GM21447 (cell line): ENCODE results near the gene GNA12.
"Not testable (repeated sequence)": the region's sequence is repeated elsewhere in the genome, so short reads cannot be mapped to it uniquely, and the experiment has no call there.

Source experiments
- ATAC-seq: cut with Tn5 transposase; IDR thresholded peaks from one replicate; pipeline ENCODE4 v1.9.1; 2021; ENCODE audit not compliant: unreplicated experiment

The GNA12 gene

GRCh38 chr7:2864999-2865670 is 21.0 kb upstream of the GNA12 start:
- ATAC-seq: no peak

DNA sequence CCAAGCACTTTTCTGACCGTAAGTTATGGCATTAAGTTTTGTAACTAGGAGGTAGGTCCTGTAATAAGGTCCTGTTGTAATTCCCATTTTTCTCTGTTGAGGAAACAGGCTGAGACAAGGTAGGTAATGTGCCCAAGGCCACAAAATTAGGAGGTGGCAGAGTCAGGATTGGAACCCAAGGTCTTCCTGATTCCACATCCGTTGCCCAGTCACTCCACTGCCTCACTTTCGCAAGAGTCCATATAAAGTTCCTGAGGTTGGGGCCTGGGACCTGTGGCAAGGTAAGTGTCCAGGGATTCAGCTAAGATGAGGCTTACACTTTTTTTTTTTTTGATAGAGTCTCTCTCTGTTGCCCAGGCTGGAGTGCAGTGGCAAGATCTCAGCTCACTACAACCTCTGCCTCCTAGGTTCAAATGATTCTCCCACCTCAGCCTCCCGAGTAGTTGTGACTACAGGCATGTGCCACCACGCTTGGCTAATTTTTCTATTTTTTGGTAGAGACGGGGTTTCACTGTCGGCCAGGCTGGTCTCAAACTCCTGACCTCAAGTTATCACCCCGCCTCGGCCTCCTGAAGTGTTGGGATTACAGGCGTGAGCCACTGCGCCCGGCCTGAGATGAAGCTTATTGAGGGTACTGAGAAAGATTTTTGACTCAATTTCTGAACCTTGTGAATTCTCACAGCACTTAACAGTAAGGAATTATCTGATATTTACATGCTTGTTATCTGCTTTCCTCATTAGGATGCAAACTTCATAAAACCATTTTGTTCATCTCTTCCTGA is 20.3 kb upstream of the GNA12 start:
- no peak for ATAC-seq

- ATAC-seq: peak; percentile 97
Measured at GRCh38 chr7:2863461-2864066, 19.5 kb upstream of the GNA12 start.

DNA sequence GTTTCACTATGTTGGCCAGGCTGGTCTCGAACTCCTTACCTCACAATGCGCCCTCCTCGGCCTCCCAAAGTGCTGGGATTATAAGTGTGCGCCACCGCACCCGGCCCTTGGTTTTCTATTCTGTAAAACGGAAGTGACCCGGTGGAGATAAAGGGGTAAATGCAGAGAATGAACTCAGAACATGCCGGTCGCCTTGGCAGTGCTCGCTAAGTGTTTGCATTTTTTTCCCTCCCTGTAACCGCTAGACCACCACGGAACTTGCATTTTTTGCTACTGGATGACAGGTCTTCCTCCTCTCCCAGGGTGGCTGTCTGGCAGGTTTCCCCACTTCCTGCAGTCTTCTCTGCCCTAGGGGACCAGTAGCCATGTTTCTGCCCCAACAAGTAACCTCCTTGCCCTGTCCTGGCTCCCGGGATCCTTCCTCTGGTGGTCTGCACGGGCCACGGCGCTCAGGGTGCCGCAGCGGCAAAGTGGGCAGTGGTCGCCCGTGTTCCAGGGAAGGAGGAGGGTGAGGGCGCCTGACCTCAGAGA is 18.8 kb upstream of the GNA12 start:
- ATAC-seq: no peak

DNA sequence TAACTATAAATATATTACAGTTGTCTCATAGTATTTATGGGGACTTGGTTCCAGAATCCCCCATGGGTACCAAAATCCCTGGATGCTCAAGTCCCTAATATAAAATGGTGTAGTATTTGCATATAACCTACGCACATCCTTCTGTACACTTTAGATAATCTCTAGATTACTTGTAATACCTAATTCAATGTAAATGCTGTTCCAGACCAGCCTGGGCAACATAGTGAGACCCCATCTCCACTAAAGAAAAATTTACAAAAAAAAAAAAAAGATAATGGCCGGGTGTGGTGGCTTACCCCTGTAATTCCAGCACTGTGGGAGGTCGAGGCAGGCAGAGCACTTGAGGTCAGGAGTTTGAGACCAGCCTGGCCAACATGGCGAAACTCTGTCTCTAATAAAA is 17.4 kb upstream of the GNA12 start:
- ATAC-seq: no peak

GRCh38 chr7:2860627-2861133 is 16.6 kb upstream of the GNA12 start:
- ATAC-seq: no peak

DNA sequence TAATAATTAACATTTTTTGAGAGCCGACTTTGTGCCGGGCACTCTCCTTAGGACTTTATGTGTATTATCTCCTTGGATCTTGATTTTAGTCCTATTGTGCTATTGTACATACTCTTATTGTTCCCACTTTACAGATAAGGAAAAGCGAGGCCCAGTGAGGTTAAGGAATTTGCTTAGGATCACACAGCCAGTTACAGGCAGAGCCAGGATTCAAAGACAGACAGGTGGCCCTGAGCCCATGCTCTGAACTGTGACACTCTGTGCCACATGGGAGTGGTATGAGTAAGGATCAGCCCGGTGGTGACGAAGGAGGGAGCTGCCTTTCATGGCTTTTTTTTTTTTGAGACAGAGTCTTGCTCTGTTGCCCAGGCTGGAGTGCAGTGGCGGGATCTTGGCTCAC is 15.8 kb upstream of the GNA12 start:
- no peak for ATAC-seq

DNA sequence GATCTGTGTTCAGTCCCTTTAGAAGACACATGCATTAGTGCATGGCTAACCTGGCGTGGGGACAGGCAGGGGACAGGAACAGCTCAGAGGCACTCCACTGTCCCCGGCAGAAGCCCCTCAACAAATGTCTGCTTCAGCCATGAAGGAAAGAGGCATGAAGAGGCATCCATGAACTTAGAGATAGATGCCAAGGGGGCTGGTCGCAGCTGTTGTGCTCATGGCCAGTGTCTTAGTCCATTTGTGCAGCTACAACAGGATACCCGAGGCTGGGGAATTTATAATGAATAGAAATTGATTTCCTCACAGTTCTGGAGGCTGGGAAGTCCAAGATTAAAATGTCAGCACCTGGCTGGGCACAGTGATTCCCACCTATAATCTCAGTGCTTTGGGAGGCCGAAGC is 14.5 kb upstream of the GNA12 start:
- no peak for ATAC-seq

DNA sequence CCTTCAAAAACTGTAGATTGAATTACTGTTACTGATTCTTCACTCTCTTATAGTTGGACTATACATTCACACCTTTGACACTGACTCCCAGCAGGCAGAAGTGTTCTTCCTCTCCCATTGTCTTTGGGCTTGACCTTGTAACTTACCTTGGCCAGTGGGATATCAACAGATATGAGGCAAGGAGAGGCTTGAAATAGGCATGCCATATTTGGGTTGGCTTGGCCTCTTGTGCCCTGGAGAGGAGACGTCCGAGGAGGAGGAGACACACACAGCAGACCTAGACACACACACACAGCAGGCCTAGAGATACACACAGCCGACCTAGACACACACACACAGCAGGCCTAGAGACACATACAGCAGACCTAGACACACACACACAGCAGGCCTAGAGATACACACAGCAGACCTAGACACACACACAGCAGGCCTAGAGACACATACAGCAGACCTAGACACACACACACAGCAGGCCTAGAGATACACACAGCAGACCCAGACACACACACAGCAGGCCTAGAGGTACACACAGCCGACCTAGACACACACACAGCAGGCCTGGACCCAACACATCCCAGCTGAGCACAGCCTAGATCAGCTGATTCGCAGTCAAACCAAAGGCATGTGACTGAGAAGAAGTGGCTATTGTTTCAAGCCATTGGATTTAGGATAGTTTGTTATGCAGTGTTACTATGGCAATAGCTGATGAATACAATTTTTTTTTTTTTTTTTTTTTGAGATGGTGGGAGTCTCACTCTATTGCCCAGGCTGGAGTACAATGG is 12.5 kb upstream of the GNA12 start:
- no peak for ATAC-seq

- ATAC-seq: no peak
Measured at GRCh38 chr7:2855386-2855785, 11.3 kb upstream of the GNA12 start.

DNA sequence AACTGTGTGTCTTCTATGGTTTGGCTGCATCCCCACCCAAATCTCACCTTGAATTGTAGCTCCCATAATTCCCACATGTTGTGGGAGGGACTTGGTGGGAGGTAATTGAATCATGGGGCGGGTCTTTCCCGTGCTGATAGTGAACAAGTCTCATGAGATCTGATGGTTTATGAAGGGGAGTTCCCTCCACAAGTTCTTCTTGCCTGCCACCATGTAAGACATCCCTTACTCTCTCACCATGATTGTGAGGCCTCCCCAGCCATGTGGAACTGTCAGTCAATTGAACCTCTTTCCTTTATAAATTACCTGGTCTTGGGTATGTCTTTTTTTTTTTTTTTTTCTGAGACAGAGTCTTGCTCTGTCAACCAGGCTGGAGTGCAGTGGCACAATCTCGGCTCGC is 9.4 kb upstream of the GNA12 start:
- ATAC-seq: not testable (repeated sequence)

DNA sequence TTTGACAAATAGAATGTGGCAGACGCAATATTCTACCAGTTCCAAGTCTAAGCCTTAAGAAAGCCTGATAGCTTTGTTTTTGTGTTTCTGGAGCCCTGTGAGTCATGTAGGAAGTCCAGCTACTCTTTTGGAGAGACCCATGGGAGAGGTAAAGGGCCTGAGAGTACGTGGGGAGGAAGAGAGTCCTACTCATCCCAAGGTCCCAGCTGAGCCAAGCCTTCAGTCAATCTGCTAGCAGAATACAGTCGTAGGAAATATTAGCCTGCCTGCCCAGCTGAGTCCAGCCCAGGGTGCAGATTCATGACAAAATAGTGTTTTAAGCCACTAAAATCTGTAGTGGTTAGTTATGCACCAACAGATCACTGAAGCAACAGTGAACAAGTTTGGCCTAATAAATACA is 9.0 kb upstream of the GNA12 start:
- ATAC-seq: no peak

DNA sequence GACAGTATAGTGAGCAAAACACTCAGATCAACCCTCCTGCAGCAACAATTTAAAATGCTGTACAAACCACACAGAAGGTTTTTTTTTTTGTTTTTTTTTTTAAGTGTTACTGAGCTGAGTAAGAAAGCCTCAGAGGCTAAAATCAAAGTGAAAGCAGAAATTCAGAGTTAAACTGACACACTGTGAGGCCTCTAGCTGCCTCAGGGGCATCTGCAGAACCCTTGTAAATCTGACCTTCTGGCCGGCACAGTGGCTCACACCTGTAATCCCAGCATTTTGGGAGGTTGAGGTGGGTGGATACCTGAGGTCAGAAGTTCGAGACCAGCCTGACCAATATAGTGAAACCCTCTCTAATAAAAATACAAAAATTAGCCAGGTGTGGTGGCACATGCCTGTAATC is 7.4 kb upstream of the GNA12 start:
- ATAC-seq: peak; percentile 62

GRCh38 chr7:2849941-2850766 is 6.0 kb upstream of the GNA12 start:
- ATAC-seq: no peak

DNA sequence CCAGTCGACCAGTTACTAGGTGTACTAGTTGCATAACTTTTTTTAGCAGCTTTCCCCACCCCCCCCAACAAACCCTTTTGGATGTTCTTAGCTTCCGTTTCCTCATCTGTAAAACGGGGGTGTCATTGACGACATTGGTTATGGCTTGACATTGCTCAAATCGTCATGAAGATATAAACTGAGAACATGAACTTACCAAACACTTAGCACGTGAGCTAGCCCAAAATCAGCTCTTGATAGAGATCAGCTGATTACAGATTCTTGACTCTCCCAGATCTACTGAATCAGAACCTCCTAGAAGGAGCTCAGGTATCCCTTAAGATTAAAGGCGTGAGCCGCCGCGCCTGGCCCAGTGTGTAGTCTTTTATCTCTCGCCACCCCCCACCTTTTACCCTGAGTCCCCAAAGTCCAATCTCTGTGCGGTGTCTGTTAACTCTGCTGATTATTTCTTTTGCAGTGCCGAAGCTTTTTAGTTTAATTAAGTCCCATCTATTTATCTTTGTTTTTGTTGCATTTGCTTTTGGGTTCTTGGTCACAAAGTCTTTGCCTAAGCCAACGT is 1.0 kb upstream of the GNA12 start:
- no peak for ATAC-seq

- ATAC-seq: peak; percentile 14
Measured at GRCh38 chr7:2843711-2844152, 376 bp downstream of the GNA12 start.

DNA sequence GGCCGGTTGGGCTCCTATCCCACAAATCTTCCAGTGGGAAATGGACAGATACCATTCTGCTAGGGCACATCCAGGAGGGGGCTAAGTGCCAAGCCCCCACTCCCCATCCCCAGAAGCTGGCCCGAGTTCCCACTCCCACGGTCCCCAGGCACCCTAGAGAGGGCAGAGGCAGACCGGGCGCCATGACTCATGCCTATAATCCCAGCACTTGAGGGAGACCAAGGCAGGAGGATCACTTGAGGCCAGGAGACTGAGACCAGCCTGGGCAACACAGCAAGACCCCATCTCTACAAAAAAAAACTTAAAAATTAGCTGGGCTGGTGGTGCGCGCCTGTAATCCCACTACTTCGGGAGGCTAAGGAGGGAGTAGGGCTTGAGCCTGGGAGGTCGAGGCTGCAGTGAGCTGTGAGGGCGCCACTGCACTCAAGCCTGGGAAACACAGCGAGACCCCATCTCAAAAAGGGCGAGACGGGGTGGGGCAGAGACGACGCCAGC is 870 bp downstream of the GNA12 start:
- ATAC-seq: no peak

DNA sequence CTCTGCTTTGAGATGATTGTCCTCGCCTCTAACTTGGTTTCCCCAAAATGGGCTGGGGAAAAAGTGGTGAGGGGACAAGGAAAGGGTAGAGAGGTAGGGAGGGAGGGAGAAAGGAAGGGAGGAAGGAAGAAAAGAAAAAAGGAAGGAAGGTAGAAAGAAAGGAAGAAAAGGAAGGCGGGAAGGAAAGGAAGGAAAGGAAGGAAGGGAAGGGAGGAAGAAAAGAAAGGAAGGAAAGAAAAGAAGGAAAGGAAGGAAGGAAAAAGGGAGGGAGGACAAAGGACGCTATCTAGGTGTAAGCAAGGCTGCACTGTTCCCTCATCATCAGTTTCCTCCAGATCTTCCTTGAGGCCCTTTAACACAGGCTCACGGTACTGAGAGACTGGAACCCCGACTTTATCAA is 2.2 kb downstream of the GNA12 start:
- no peak for ATAC-seq

- ATAC-seq: no peak
Measured at GRCh38 chr7:2840458-2840857, 3.6 kb downstream of the GNA12 start.
